Measurements from ENCODE around the gene PHF21B.

DNA sequence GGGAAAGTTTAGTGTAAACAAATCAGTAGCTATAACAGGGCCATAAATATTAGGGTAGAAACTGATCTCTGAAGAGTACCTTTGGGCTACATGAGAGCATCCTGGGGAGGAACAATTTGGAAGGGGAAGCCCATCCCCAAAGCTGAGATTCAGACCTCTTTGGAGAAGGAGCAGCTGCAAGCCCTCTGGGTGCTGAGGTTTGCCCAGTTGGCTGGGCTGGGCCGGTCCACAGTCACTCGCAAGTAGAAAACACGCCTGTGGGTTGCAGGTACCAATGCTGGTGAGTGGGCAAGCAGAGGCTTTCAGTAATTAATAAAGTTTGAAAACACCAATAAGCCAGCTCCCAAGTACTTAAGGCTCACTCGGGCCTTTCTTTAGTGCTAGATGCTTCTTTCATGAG, 132.9 kb downstream of the PHF21B start:
- no peak for TF ChIP-seq CTCF (IDR thresholded peaks at IDR 0.05)
- TF ChIP-seq POLR2A (IDR thresholded peaks at IDR 0.05): no peak
